ENCODE data around the gene BRD3.

BRD3 gene

DNA sequence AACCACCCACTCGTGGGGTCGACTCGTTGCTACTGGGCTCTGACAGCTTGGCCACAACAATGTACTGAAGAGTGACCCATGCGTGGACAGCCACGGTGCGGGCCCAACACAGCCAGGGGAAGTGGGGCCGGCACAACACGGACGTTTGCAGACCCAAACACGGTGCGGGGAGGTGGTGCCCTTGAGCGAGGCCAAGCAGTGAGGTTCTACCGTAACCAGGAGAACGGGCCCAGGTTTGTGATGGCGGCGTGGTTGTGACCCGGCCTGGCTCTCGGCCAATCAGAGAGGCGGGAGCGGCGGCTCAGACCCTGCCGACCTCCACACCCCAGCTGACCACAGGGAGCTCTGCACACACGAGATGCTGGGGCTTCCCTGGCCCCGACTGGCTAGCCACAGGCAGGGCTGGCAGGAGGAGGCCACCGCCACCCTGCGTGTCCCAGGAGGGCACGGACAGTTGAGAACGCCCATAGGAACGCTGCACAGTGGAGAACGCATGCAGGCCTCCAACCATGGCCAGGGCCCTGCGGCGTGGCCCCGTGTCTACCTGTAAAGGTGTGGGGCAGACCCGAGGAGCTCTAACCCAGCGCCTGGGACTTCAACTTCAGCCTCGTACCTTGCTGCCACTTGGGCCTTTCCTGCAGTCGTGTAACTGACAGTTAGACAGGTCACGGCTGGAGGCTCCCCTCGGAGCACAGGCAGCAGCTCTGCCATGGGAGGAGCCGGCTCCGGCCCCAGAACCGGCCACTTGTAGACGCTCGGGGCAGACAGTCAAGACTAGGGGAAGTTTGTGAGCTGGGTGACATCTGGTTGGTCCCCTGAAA lies 13.7 kb downstream of the BRD3 start:
- DNase-seq, result no peak

DNA sequence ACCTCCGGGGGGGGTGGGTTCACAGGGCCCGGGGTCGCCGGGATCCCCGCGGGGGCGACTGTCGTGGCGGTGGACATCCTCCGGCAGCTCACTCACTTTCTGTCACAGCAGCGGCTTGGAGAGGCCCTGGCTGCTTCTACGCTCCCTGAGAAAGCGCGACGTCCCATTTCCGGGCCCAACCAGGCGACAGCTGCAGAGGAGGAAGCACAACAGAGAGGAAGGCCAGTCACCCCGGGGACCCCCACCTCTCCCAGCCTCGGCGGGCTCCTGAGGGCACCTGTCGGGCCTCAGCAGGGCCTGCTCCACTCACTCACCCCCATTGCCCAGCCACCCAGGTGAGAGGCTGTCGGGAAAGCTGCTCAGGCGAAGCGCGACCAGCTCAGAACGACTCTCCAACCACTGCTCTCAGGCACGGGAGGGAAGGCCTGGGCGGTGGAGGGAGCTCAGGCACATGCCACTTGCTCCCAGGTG lies 14.4 kb downstream of the BRD3 start:
- no peak for DNase-seq

DNA sequence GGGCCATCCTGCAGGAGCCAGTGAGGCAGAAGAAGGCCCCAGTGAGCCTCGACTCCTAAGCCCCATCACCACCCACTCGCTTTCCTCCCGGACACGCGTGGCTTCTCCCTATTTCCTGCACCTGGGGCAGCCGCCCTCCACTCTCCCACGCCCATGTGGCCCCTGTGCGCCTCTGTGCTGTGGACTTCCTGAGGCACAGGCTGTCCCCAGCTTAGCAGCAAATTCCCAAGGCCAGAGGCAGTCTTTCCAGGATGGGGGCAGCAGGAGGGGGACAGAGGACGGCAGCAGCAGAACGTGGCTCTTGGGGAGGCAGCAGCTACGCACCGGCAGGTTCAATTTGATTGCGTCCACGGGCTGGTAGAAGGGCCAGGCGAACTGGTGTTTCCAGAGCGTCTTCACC lies 14.9 kb downstream of the BRD3 start:
- DNase-seq, result no peak

DNA sequence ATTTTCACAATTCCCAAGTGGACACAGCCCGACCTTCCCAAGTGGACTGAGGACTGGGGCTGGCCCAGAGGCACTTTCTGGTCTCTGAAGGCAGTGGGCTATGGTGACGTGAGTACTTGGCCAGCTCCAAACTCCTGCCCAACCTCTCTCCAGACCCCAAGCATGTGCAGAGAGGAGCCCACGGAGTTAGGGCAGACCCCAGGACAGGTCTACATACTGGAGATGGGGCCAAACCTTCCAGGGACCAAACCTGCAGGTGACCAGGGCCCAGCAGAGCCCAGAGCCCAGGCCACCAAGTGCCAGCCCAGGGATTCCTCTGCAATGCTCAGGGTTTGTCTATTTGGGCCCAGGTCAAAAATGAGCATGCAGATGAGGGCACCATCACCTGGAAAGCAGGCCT lies 15.3 kb downstream of the BRD3 start:
- DNase-seq, result no peak

DNA sequence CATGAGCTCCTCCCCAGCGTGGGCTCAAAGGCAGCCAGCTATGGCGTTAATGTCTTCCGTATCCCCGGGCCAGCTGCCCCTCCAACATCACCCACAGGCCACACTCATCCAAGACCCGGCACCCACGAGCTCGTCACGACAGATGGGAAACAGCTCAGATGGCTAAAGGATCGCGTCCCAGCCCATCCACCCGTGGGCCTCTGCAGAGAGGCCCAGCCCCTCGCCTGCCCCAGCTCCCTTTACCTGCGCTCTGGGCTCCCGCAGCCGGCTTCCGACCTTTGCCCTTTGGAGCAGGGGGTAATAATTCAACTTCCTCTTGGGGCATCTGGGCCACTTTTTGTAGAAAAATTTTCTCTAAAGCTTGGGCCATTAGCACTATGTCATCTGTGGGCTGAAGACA lies 16.5 kb downstream of the BRD3 start:
- no peak for DNase-seq

DNA sequence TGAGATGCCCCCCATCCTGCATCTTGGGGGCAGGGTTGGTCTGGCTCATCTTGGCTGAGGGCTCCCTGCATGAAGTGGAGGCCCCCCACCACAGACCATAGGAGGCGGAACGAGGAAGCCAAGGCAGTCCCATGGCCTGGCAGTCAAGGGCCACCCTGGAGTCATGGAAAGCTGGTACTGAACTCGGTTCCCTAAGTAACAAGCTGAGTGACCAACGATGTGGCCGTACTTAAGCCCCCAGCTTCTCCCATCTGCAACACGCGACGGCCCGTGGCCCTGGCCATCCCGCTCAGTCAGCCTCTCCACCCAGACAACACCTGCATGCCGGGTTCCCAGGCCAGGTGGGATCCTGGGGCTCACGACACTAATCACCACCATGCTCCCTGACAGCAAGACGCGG lies 17.1 kb downstream of the BRD3 start:
- DNase-seq, result no peak

DNA sequence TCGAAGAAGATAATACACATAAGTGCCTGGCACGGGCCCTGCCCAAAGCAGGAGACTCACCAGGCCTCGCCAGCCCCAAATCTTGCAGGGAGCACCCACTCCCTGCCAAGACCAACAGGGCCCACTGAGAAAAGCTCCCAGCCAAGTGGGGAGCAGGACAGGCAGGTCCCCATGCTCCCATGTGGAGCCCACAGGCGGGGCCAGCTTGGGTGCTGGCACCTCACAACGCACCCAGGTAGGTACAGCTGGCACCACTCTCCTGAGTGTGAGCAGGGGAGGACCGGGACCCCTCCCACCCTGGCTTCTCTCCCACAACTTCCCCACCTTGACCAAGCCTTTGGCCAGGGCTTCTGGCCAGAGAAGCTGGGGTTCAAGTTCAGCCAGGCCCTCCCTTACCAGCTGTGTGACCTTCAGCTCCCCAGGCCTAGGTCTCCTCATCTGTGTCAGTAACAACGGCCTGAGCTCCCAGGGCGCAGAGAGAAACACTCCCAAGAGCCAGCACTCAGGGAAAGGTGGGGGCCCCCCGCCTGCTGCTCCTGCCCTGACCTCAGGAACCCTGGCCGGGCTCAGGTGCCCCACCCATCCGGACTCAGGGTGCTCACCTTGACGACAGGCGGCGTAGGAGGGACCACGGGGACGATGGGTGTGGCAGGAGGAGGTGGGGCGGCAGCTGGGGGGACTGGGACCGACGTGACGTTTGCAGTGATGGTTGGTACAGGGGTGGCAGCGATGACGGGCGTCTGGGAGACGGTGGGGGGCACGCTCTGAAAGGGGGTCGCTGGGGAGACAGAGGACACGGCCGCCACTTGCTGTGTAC lies 17.8 kb downstream of the BRD3 start:
- DNase-seq, result no peak

DNA sequence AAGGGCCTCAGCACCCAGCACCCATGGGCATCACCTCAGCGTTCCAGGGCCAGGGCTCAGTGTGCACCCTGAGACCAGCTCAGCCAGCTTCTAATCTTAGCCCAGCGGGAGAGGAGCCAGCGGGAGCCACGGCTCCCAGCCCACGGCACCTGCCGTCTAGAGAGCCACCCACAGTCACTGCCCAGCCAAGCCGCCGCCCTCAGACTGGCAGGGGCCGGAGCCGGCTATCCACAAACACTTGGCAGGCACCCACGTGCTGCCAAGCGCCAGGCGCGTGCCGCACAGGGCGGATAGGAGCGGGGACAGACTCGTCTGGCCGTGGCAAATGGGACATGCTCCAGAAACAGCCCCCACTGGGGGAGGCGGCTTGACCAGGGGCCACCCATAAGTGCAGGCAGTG lies 18.6 kb downstream of the BRD3 start:
- DNase-seq, result no peak

DNA sequence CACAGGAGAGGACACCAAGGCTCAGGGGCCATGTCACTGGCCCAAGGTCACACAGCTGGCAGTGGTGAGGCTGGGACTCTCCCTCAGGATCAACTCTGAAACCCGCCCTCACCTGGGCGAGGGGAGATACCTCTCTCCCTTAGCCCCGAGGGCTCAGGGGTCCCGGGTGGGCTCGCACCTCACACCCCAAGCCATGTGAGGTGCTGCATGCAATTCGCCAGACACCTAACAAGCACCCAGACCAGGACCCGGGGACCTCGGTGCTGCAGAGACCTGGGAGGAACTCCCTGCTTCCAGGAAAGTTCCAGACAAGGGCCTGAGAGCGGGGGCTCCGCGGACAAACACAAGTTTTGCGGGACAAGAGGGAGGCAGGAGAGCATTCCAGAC lies 19.3 kb downstream of the BRD3 start:
- no peak for DNase-seq

DNA sequence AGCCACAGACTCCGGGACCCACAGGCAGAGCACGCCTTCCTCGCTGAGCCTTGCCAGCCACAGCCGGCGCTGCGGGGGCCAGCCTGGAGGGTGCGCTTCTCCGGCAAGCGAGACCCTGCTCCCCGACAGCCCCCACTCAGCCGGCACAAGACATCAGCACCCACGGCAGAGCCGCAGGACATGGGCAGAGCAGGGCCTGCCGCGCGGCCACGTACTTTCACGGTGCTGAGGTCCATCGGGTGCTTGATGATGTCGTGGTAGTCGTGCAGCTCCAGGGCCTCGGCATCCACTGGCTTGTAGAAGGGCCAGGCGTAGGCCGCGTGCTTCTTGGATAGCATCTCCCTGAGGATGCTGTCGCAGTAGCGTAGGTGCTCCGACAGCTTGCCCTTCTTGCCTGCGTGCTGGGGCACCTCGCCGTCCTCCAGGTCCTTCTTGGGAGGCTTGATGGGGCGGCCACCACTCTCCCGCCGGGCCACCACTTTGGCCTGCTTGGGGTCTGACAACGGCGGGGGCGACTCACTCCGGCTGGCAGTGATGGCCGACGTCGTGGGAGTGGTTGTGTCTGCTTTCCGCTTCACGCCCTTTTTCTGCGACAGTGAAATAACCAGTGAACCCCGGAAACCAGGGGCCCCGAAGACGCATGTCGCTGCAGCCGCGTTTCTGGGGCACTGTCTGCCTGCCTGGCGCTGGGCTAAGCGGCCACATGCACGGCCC lies 19.8 kb downstream of the BRD3 start:
- DNase-seq, result no peak

DNA sequence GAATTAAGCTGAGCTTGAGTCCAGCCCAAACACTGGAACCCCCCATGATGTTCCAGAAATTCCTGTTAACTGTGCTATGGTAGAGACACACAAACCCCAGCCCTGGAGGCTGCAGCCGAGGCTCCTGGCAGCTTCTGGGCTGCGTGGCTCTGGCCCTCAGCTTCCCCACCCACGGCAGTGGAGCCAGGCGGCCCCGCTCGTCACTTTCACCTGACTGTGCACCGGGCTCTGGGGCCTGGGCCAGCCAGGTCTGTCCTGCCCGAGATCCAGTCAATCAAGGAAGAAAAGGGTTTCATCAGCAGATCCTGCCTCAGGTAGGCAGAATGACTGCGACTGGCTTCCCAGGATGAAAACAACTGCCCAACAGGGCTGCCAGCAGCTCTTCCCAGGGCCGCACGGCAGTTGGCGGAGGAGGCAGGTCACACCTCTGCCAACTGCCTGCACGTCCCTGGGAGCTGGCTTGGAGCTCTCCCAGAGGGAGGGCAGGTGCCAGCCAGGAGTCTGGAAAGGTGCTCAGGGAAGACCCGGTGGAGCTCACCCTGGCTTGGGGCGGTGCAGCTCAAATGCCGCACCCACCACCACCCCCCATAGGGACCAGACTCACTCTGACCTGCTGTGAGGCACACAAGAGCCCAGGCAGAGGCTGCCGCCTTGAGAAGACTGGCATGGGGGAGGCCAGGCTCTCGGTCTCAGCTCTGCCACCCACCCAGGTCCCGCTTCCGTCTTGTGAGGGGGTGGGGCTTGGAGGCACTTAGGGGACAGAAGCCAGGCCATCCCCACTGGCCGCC lies 20.7 kb downstream of the BRD3 start:
- no peak for DNase-seq

DNA sequence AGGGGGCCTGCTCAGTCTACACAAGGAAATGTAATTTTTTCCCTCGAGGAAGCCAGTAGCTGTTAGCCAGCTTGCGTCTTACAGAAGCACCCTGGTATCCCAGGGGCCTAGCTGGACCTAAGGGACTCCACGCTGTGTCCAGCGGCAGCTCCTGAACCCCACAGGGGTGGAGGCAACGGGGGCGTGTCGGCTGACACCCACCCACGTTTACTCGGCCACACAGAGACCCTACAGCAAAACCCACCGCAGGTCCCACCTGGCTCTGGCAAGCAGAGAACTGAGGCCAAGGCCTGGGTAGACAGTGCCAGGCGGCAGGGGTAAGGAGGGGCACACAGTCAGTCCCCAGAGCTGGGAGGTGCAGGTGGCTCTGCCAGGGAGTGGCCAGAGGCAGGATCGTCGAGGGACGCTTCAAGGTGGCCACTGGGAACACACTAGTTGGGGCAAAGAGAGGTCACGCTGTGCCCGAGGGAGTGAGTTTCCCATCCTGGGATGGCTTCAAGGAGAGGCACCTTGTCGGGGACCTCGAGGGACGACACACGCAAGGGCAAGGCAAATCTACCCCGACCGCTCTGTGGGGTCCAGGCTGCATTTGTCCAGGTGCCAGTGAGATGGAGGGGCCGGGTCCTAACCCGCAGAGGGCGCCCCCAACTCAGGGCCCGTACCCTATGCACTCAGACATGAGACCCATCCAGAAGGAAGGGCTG lies 21.8 kb downstream of the BRD3 start:
- no peak for DNase-seq

DNA sequence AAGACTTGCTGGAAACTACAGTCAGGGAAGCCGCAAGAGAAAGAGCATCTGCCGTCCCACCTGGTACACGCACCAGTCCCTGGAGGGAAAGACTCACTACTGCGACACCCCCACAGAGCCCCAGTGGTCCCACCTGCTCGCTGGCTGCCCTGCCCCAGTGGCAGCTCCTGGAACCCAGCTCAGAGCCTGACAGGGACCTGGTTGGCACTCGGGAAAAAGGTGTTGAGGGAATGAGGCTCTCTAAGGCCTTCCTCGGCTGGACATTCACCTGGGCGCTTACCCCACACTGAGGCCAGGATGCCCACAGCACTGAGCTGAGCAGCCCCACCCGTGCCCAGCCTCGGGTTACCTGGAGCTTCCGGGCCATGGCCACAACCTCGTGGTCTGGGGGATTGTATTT lies 22.9 kb downstream of the BRD3 start:
- DNase-seq, result no peak

DNA sequence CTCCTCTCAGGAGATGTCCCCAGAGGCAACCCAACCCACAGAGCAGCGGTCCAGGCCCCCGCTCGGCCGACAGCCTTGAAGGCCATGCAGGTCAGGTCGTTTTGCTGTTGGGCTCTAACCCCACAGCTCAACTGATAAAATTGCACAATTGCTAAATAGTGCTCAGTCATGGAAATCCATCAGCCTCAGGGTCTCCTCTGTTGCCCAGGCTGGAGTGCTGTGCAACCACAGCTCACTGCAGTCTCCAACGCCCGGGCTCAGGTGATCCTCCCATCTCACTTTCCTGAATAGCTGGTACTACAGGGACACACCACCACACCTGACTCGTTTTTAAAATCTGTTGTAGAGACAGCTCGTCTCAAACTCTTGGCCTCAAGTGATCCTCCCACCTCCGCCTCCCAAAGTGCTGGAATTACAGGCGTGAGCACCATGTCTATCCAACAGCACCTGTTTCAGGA lies 24.3 kb downstream of the BRD3 start:
- DNase-seq, result no peak

DNA sequence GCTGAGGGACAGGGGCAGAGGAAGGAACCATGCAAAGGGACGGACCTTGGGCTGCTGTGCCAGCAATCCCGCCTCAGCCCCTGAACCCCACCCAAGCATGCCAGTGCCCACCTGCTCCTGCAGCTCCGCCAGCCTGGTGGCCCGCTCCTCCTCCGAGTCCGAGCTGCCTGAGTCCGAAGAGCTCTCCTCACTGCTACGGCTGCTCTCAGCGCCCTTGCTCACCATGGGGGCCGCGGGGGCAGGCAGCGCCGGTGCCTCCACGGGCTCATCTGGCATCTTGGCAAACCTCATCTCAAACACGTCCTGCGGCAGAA lies 26.2 kb downstream of the BRD3 start:
- no peak for DNase-seq

DNA sequence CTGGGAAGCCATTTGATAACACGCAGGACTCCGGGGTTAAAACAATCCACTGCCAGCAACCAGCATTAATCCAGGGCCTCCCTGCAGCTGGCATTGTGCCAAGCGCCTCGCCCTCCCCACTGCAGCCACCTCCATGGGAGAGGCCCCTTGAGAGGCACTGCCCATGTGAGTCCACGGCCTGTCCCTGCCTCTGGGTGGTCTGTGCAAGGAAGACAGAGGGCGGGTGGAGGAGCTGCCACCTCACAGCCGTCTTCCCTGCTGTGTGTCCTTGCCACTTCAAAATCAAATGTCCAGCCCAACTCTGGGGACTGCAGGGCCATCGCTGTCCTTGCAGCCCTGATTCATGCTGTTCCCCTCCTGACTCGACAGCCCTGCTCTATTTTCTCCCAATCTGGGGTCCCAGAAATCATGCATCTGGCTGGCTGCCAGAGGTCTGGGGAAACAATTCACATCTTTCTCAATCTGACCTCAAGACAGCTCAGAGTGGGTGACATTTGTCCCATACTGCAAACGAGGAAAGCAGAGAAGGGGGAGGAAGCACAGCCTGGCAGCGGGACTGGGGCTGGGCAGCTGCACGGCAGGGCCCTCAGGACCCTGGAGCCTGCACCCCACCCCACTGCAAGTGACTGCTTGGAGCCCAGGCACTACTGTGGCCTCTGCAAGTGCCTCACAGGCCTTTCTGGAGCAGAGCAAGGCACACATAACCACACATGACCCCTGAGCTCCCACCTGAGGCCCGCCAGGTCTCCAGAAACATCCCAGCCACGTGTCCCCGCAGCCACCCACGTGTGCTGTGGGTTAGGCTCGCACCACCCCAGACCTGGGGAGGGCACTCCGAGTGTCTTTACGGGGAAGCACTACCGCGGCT lies 26.8 kb downstream of the BRD3 start:
- DNase-seq, result peak; percentile 16

DNA sequence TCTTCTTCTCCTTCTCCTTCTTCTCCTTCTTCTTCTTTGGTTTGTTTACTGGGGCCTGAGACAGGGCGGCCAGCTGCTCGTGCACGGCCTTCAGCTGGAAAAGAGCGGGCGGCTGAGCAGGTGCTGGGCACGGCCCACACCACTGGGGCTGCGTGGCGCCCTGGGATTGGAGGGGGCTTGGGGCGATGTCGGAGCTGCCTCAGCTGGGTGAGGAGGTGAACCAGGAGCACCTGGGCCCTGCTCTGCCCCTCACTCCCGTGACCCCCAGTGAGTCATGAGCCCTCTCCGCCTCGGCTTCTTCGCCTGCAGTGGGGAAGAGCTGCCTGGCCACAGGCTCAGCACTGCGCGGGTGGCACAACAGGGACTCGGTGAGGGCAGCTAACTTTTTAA lies 27.7 kb downstream of the BRD3 start:
- DNase-seq, result no peak

DNA sequence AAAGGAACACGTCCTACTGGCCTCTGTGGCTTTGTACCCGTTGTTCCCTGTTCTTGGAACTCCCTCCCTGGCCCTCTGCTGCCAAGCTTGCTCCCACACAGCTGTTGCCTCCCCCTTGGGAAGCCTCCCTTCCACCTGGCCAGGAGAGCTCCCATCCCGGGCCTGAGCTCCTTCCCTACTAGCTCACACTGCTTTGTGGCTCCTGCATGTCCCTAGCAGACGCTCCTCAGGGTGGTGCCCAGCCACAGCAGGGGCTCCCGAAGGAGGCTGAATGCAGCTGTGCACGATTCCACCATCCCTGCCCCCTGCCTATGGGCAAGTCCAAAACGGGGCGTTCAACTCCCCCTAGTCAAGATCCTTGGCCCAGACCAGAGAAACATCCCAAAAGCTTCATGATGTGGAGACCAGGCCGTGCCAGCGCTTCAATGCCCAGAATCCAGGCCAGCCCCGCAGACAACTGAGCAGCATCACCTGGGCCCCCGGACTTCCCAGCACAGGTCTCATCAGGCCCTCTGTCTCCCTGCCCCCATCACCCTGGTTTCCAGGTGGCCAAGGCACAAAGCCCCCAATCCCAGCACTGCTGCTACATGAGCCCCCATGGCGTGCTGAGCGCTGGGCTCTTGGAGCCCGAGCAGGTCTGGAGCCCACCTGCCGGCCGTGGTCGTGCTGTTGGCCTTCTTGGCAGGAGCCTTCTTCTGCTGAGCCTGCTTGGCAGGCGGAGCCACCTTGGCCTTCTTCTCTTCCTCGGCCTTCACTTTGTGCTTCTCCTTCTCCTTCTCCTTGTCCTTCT lies 28.2 kb downstream of the BRD3 start:
- no peak for DNase-seq

DNA sequence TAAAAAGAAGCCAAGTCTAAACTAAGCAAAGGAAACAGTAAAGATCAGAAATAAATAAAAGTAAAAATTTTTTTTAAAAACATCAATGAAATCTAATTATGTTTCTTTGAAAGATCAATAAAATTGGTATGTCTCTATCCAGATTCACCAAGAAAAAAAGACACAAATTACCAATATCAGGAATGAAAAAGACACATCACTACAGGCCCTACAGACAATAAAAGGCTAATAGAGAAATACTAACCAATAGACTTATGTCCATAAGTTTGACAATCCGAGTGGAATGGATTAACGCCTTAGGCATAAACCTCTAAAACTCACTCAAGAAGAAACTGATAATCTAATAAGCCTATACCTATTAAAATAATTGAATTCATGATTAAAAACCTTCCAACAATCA lies 30.2 kb downstream of the BRD3 start:
- DNase-seq, result no peak

DNA sequence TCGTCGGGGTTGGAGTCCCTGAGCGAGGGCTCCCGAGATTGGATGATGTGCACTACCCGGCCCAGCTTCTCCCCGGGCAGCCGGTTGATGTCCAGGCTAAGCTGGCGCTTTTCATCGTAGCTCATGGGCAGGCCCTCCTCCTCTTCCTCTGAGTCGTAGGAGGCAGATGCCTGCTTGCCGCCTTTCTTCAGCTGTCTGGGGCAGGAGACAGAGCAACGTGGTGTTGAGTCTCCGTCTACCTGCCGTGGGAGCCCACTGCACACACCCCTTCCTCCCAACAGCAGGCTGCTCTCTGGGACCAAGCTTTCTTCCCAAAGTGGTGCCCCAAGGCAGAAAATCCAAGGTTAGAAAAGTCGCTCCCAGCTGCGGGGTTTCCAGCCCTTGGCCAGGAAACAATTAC lies 31.7 kb downstream of the BRD3 start:
- DNase-seq, result no peak

Data from NCI-H2227 treated with DMSO at 0.1 percent for 48 hours (cell line).